ENCODE data around the gene C7orf25.

Gene C7orf25

GRCh38 chr7:42911454-42912447 is at the start of gene C7orf25:
TSS of gene C7orf25 (minus strand) at chr7:42912070. CDS start at chr7:42910900, 1,170 bp downstream.
- DNase-seq = peak; percentile 92 to 96

- no peak for DNase-seq
Measured at GRCh38 chr7:42961170-42961569, 49.3 kb upstream of the C7orf25 start.

DNA sequence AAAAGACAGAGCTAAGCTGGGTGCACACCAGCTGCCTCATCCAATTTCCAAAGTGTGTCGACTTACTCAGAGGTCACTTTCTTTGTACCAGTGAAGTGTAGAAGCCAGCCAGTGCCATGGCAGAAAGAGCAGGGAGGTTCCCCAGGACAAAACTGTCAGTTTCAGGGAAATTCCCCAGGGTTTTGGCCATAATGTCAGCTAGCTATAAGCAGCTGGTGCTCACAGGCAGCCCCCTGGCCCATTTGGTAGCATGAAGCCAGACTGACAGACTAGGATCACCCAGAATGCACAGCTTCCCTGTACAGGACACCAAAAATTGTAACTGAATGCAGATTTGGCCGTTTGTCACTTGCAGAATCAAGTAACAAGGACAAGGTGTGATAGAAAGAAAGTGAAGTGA is 48.9 kb upstream of the C7orf25 start:
- DNase-seq = no peak

GRCh38 chr7:42959549-42959948 is 47.7 kb upstream of the C7orf25 start:
- no peak for DNase-seq

GRCh38 chr7:42956062-42956461 is 44.2 kb upstream of the C7orf25 start:
- DNase-seq = no peak

- no peak for DNase-seq
Measured at GRCh38 chr7:42953994-42954393, 42.1 kb upstream of the C7orf25 start.

GRCh38 chr7:42952328-42952727 is 40.5 kb upstream of the C7orf25 start:
- DNase-seq = no peak

DNA sequence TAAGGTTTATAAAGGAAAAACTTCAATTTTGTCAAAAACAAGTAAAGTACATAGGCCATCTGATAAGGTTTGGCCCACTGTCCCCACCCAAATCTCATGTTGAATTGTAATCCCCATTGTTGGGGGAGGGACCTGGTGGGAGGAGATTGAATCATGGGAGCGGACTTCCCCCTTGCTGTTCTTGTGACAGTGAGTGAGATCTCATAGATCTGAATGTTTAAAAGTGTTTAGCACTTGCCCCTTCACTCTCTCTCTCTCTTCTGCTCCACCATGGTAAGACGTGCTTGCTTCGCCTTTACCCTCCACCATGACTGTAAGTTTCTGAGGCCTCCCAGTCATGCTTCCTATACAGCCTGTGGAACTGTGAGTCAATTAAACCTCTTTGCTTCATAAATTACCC is 38.5 kb upstream of the C7orf25 start:
- no peak for DNase-seq

DNA sequence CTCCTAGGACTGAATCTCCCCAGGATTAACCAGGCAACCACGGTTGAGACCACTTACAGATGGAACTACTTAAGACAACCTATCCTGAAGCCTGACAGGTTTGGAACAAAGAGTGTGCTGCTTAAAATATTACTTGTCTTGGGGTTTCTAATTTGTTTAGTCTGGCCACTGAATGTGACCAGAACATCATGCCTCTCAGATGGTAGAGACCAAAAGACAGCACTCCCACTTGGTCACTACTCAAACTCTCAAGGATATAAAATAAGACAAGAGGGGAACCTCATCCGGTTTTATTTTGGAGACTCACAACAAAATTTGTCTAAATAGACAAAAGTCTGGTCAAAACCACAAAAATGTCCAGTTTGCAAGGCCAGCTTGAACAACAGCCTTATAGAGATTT is 35.7 kb upstream of the C7orf25 start:
- no peak for DNase-seq

DNA sequence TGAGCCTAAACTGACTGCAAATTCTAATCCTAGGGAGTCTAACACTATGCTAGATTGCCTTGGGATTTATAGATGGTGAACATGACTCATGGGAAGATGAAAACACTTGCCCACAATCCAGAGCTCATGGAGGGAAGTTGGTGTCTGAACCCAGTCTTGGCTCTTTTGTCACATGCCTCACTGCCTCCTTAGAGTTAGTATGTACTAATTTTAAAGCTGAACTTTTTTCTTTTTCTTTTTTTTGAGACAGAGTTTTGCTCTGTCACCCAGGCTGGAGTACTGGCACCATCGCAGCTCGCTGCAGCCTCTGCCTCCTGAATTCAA is 34.7 kb upstream of the C7orf25 start:
- DNase-seq = no peak

- no peak for DNase-seq
Measured at GRCh38 chr7:42945821-42946626, 34.2 kb upstream of the C7orf25 start.

DNA sequence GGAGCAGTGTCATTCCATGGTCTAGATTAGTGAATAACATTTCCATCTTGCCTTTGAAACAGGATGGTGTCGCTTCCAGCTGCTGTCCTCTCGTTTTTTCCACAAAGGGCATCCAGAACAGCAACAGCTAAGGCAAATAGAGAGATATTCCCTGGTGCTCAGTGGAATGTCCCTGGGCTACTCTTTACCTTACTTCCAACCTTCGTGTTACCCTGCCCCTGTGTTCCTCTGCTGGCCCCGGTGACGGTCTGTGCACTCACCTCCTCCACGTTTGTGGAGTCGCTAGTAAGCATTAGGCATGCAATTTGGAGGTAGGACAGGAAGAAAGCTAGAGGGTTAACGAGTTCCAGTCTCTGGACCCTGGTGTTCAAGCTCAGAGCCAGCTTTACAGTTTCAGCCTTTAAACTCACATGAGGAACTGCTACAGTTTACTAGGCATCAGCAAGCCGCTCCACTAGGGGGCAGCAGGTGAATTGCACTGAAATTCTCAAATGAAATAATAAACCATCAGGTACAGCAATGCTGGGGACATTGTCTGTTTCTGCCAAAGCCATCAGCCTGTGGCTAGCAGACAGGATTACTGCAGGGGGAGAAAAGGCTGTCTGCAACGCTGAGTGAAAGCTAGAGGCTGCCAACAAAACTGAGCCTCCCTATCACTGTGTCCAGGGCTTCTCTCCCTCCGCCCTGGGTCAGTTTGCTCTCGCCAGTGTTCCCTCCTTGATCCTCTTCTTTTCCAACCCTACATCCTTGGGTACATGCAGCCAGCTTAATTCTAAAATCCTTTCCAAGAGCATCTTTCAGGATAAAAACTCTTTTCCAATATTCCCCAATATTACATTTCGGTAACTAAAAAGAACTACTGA is 29.3 kb upstream of the C7orf25 start:
- peak; percentile 65 to 72 for DNase-seq

GRCh38 chr7:42939457-42940240 is 27.8 kb upstream of the C7orf25 start:
- DNase-seq = no peak

DNA sequence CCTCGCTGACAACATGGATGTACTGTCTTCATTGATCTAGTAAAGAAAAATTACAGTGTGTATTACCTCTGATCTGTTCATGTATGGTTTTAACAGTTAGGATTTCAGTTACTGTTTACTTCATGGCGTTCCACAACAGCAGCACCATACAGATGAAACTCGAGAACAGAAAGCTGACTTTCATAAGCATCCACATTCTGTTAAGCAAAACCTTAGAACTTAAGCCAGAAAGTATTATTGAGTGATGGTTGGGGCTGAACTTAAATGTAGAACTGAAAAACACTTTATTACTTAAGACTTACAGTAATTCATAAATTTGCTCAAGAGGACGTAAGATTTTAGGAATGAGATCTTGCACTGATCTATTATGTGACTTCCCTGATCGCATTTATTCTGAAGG is 24.0 kb upstream of the C7orf25 start:
- no peak for DNase-seq

DNA sequence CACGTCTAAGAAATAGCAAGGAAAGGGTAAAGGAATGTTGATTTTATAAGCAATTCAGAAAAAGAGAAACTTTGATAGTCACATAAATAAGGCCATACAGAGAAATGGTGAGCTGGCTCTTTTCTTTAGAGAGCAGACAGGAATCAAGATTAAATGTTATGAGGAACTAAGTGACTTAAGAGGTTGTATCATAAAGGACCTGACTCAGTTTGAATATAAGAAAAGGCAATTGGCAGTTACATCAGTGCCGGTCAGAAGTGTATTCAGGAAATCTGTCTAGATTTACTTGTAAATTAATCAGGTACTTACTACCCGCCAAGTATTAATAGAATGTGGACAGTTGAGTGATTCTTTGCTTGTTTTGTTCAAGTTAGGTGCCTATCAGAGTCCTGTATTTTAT is 22.4 kb upstream of the C7orf25 start:
- no peak for DNase-seq

DNA sequence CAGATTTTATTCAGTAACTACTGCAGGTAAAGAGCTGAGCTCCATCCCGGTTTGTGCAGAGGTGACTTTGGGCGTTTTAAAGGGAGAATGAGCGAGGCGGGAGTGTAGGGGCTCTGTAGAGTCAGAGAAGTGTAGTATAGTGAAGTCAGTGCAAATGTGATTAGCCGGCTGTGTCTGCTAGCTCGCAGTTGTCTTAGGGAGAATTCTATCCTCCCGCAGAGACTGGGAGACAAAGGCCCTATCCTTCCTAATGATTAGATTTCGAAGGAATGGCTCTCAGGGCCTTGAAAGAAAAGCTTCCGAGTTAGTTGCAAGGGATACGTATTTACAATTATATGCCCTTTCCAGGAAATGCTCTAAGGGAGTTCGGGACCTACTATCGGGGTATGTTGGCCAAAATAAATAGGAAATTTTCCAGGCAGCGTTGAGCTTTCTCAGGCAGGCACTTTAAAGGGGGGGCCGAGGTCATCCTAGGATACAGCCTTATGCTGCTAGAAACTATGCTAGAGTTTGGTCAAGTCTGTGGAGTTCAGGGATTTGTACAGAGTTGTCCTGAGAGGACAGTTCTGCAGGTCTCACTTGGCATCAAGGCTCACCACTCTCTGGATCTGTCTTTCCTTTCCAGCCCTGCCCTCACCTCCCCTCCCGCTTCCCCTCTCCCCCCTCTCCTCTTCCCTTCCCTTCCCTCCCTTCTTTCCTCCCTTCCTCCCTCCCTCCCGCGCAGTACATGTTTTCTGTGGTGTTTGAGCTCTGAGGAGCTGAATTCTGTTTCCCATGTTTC is 21.1 kb upstream of the C7orf25 start:
- DNase-seq = no peak

- peak; percentile 96 to 98 for DNase-seq
Measured at GRCh38 chr7:42931834-42932651, 20.2 kb upstream of the C7orf25 start, which contains the start of the genes MRPL32 and PSMA2. TSS of gene MRPL32 (plus strand) at chr7:42932376. CDS start at chr7:42932387, 11 bp downstream. TSS of gene PSMA2 (minus strand) at chr7:42932174. CDS start at chr7:42932158, 16 bp downstream.

DNA sequence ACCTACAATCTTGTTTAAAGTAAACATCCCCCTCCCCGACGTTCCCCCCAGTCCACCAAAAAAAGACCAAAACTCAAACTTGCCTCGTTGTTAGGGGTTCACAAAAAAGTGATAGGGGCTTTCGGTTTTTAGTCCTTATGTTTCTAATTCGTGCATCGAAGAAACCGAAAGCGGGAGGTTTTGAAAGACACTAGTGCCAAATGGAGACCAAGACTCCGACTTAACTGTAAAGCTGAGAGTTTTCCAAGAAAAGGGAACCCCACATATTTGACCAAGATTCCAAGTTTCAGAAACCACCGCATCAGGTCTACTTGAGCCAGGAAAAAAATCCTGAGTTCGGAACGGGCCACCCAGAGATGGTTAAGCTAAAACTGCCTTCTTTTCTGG is 19.6 kb upstream of the C7orf25 start:
- peak in 1 of 2 donors; percentile 57 for DNase-seq

DNA sequence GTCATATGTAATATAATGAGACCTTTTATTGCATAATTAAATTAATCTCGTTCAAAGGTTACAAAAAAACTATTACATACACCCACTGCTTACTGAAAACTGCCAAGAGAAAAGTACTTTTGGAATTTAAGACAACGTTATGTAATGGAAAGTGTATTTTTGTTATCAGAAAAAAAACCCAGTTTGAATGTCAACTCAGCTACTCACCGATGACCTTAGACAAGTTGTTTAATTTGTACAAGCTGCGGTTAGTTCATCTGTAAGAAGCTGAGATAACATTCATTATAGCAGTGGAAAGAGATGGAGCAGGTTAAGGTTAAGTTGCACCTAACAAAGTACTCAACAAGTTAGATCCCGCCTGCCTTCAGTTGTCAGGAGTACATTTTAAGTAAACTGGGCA is 19.0 kb upstream of the C7orf25 start:
- DNase-seq = no peak

GRCh38 chr7:42929449-42929848 is 17.6 kb upstream of the C7orf25 start:
- no peak for DNase-seq
